Kidney (tissue), 14 donors: Measurements from ENCODE around the gene DPP10. TPM values are rescaled to one million over a fixed set of nuclear protein-coding genes. Genes with fewer than 3 reads are reported as not detected.
"Not testable (repeated sequence)": the region's sequence is repeated elsewhere in the genome, so short reads cannot be mapped to it uniquely, and the experiment has no call there.

Source experiments
- DNase-seq, 5 donors: peaks; one replicate each; pipeline ENCODE4 v3.0.0-alpha.2; 2013 to 2020
- FAIRE-seq: peaks from 2 replicates; lab custom pipeline; 2012; peaks lifted over from hg19 to GRCh38; lab: Jason Lieb, UNC
- H3K27ac ChIP-seq, 2 donors: one replicate each; pipeline ENCODE4 v1.7.0; 2013; ENCODE audit warnings: low read depth in 2 of 2, low read length in 2 of 2, inconsistent platforms in 1 of 2
- H3K27me3 ChIP-seq: one replicate; pipeline ENCODE4 v1.7.1; 2013; ENCODE audit warnings: low read length, inconsistent platforms; ENCODE audit not compliant: control insufficient read depth, insufficient read depth
- H3K36me3 ChIP-seq, 3 donors: one replicate each; pipeline versions ENCODE4 v1.7.0 to v1.7.1; 2013; ENCODE audit warnings: low read length in 3 of 3, control low read depth in 1 of 3, inconsistent platforms in 1 of 3; ENCODE audit not compliant: insufficient read depth in 3 of 3, control insufficient read depth in 2 of 3
- H3K4me1 ChIP-seq, 3 donors: one replicate each; pipeline versions ENCODE4 v1.7.0 to v1.7.1; 2013; ENCODE audit warnings: low read length in 3 of 3, inconsistent platforms in 1 of 3, low read depth in 1 of 3; ENCODE audit not compliant: control insufficient read depth in 2 of 3, insufficient read depth in 2 of 3
- H3K4me3 ChIP-seq, 3 donors: one replicate each; pipeline versions ENCODE4 v1.7.0 to v1.8.1; 2013; ENCODE audit warnings: low read length in 3 of 3, control low read depth in 1 of 3, inconsistent platforms in 1 of 3
- H3K9ac ChIP-seq, 3 donors: one replicate each; pipeline versions ENCODE4 v1.7.0 to v1.7.1; 2013; ENCODE audit warnings: low read length in 3 of 3, control low read depth in 1 of 3, inconsistent platforms in 1 of 3
- H3K9me3 ChIP-seq, 3 donors: one replicate each; pipeline versions ENCODE4 v1.7.0 to v1.7.1; 2013; ENCODE audit warnings: low read length in 3 of 3, control low read depth in 1 of 3, inconsistent platforms in 1 of 3; ENCODE audit not compliant: control insufficient read depth in 2 of 3, insufficient read depth in 1 of 3
- CTCF ChIP-seq: IDR thresholded peaks from 3 replicates; pipeline ENCODE4 v1.5.1; 2012; ENCODE audit warnings: mild to moderate bottlenecking, moderate library complexity, borderline replicate concordance; ENCODE audit not compliant: insufficient read depth; ENCODE audit errors: extremely low read depth
- intact Hi-C: fragments of 100-400 bp; cut with DNase I; formaldehyde crosslinking; loops from one replicate; pipeline ENCODE4 v1.11.1; 2022
- polyA plus RNA-seq: library from polyadenylated mRNA; stranded (reverse); fragments of 350-450 nt; fragmentation: Illumina TruSeq; extraction: RNeasy Lipid Tissue Mini Kit (QIAGEN cat#74804); gene quantifications from one replicate; pipeline ENCODE4 v1.2.3, GENCODE V29; 2014; ENCODE audit warnings: low read depth, low replicate concordance; ENCODE audit not compliant: insufficient read depth
- total RNA-seq: library from RNA; stranded (reverse); fragmentation: NEBNext Ultra II Directional; extraction: Animal tissue kit (Norgen Biotek cat#: 25700); gene quantifications from one replicate; pipeline ENCODE4 v1.2.1, GENCODE V29; 2021
- donor health status: control.
- donor health status: control.
- donor health status: control.
- donor health status: control.
- donor health status: control.
- donor health status: DM: yes; HTN: yes; CAD: no.
- donor health status: Normal renal cell carcinoma (clear cell type).

DPP10 gene
- total and polyA plus RNA-seq, 2 donors from 2014 or later, result 0.67 TPM; not detected in 1

DNA sequence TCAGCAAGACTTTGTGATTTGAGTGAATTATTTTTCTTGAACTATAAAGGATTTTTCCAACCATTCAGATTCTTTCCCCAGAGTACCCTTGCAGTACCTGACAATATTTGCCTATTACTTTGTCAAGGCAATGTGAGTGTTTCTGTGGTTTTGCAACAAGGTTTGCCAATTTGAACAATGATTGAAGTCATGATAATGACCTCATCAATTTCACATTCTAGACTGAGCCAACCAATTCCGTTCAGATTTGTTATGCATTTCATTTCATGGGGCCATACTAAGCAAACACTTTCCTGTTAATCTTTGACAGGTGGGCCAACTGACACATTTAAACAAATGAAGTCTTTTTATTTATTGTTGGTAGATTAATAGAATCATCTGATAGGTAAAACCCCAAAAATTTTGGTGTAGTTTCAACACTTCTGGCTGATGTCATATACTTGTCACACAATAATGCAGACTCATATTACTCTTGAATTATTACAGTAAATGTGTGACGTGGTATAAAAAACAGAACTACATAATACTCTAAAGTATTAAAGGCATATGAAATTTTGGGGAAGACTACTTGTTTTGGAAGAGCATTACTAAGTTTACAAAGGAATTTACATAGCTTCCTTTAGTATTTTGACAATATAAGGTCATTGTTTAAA lies 526.4 kb downstream of the DPP10 start:
- H3K4me3 ChIP-seq, result no peak overlapping the region
- DNase-seq (no peak), FAIRE-seq (no peak)
- intact Hi-C loops, result no loop called here
- H3K4me1 ChIP-seq, result no peaks in the 10 kb centered on the region
- no peaks in the 10 kb centered on the region for H3K9me3 ChIP-seq
- H3K27me3 ChIP-seq, result no peaks in the 10 kb centered on the region
- H3K9ac ChIP-seq, result no peak overlapping the region
- no peak overlapping the region for H3K27ac ChIP-seq
- no peak for TF ChIP-seq CTCF
- no peaks in the 10 kb centered on the region for H3K36me3 ChIP-seq

DNA sequence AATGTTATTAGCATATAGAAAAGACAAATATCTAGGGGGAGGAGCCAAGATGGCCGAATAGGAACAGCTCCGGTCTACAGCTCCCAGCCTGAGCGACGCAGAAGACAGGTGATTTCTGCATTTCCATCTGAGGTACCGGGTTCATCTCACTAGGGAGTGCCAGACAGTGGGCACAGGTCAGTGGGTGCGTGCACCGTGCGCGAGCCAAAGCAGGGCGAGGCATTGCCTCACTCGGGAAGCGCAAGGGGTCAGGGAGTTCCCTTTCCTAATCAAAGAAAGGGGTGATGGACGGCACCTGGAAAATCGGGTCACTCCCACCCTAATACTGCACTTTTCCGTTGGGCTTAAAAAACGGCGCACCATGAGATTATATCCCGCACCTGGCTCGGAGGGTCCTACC lies 561.9 kb downstream of the DPP10 start:
- intact Hi-C loops, H3K36me3 ChIP-seq, DNase-seq, H3K9me3 ChIP-seq, H3K4me1 ChIP-seq, H3K9ac ChIP-seq, H3K27me3 ChIP-seq, H3K4me3 ChIP-seq, H3K27ac ChIP-seq, FAIRE-seq: not testable (repeated sequence)

- DNase-seq (no peak), FAIRE-seq (no peak)
- H3K9ac ChIP-seq, result no peak overlapping the region
- H3K9me3 ChIP-seq, result no peaks in the 10 kb centered on the region
- no peak for TF ChIP-seq CTCF
- H3K27ac ChIP-seq, result no peak overlapping the region
- H3K36me3 ChIP-seq, result no peaks in the 10 kb centered on the region
- intact Hi-C loops, result no loop called here
- no peak overlapping the region for H3K4me3 ChIP-seq
- H3K4me1 ChIP-seq, result no peaks in the 10 kb centered on the region
- H3K27me3 ChIP-seq, result no peaks in the 10 kb centered on the region
Measured at GRCh38 chr2:115011721-115012120, 569.3 kb downstream of the DPP10 start.

DNA sequence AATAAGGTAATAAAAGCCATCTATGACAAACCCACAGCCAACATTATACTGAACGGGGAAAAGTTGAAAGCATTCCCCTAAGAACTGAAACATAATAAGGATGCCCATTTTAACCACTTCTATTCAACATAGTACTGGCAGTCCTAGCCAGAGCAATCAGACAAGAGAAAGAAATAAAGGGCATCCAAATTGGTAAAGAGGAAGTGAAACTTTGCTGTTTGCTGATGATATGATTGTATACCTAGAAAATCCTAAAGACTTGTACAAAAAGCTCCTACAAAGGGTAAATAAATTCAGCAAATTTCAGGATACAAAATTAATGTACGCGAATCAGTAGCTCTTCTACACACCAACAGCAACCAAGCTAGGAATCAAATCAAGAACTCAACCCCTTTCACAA lies 579.6 kb downstream of the DPP10 start:
- H3K27ac ChIP-seq, FAIRE-seq, H3K9me3 ChIP-seq, H3K9ac ChIP-seq, DNase-seq, H3K27me3 ChIP-seq, H3K4me1 ChIP-seq, intact Hi-C loops, H3K36me3 ChIP-seq, H3K4me3 ChIP-seq: not testable (repeated sequence)
